ENCODE measurements around the gene SLC48A1. TPM values are rescaled to one million over a fixed set of nuclear protein-coding genes. Genes with fewer than 3 reads are reported as not detected.

Gene SLC48A1
- polyA plus RNA-seq, 1 donor from 2014 or later = 8.0 TPM

DNA sequence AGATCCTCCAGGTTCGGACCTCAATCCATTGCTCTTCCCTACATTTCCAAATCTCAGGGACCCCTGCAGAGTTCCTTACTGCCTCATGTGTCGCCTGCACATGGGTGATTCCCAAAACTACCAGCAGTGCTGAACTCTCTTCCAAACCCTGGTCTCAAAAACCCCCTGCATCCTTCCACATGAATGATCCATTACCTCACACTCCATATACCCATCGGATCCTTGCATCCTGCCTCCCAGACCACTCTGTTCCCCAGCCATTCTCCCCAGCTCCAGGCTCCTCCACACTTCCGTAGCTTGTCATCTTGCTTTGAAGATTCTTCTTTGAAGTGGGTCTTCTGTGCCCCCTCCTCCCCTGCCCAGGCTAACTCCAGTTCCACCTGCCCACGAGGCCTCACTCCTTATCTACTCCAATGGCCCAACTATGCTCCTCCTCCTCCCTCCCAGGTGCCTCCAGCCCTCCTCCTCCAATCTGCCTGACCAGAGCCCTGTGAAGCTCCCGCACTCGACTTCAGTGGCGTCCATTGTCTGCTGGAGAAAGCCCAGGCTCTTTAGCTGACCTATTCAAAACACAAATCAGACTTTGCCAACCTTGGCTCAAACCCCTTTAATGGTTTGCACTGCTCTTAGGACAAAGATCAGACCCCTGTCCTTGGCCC lies 28.1 kb upstream of the SLC48A1 start:
- Histone ChIP-seq H3K36me3 (ENCODE audit: insufficient read depth, low read length) (no peaks in the 10 kb centered on the region), H3K79me2 (replicated peaks; ENCODE audit: insufficient read depth, low read length) (no peaks in the 10 kb centered on the region), H2AFZ (ENCODE audit: low read depth, low read length) (no peak overlapping the region), H3K27me3 (ENCODE audit: insufficient read depth, low read depth, low read length) (no peaks in the 10 kb centered on the region), H3K4me2 (ENCODE audit: low read length) (no peak overlapping the region), H3K27ac (ENCODE audit: low read length) (no peak overlapping the region), H3K9me3 (ENCODE audit: low read length) (no peaks in the 10 kb centered on the region), H4K20me1 (ENCODE audit: insufficient read depth) (no peaks in the 10 kb centered on the region), H3K9me2 (ENCODE audit: insufficient read depth, low read length) (no peaks in the 10 kb centered on the region), H3K4me3 (ENCODE audit: low read length) (no peak overlapping the region), H3F3A (ENCODE audit: insufficient read depth, low read length, poor library complexity, severe bottlenecking) (no peaks in the 10 kb centered on the region), H3K9ac (ENCODE audit: low read length) (no peak overlapping the region)
- TF ChIP-seq EP300 (conservative IDR thresholded peaks at IDR 0.05; ENCODE audit: poor library complexity, severe bottlenecking) (no peak), SMC3 (conservative IDR thresholded peaks at IDR 0.05; ENCODE audit: poor library complexity) (no peak), POLR2AphosphoS5 (IDR thresholded peaks at IDR 0.05) (no peak), TAF1 (IDR thresholded peaks at IDR 0.05; ENCODE audit: low read depth) (no peak), EZH2 (IDR thresholded peaks at IDR 0.05; ENCODE audit: borderline replicate concordance, insufficient read depth, low read length, poor library complexity, severe bottlenecking) (no peak)
- TF ChIP-seq, protein P1, sequence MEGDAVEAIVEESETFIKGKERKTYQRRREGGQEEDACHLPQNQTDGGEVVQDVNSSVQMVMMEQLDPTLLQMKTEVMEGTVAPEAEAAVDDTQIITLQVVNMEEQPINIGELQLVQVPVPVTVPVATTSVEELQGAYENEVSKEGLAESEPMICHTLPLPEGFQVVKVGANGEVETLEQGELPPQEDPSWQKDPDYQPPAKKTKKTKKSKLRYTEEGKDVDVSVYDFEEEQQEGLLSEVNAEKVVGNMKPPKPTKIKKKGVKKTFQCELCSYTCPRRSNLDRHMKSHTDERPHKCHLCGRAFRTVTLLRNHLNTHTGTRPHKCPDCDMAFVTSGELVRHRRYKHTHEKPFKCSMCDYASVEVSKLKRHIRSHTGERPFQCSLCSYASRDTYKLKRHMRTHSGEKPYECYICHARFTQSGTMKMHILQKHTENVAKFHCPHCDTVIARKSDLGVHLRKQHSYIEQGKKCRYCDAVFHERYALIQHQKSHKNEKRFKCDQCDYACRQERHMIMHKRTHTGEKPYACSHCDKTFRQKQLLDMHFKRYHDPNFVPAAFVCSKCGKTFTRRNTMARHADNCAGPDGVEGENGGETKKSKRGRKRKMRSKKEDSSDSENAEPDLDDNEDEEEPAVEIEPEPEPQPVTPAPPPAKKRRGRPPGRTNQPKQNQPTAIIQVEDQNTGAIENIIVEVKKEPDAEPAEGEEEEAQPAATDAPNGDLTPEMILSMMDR (IDR thresholded peaks at IDR 0.05; ENCODE audit: poor library complexity, severe bottlenecking) = no peak

DNA sequence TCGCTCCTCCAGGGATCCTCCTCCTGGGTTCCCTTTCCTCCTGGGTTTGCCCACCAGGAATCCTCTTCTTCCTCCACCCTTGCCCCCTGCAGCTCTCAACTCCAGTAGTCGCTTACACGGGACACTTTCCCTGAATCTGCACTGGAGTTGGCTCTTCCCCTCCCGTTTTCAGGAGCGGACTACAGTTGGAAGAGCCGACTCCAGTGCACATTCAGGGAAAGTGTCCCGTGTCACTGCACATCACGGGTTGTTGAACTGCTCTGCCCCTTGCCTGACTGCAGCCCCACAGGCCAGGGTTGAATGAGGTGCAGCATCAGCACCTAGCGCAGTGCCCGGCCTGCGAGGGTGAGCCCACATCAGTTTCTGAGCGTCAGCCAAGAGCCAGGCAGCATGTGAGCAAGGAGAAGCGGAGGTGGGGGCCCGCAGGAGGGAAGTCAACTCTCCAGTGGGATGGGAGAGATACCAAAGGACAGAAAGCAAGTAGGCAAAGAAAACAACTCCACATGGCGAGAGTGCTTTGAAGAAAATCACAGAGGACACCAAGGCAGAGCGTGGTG lies 27.5 kb upstream of the SLC48A1 start:
- Histone ChIP-seq H2AFZ (ENCODE audit: low read depth, low read length) (no peak overlapping the region), H3K9me2 (ENCODE audit: insufficient read depth, low read length) (no peaks in the 10 kb centered on the region), H3K4me2 (ENCODE audit: low read length) (no peak overlapping the region), H3K9ac (ENCODE audit: low read length) (no peak overlapping the region), H4K20me1 (ENCODE audit: insufficient read depth) (no peaks in the 10 kb centered on the region), H3K9me3 (ENCODE audit: low read length) (no peaks in the 10 kb centered on the region), H3F3A (ENCODE audit: insufficient read depth, low read length, poor library complexity, severe bottlenecking) (no peaks in the 10 kb centered on the region), H3K79me2 (replicated peaks; ENCODE audit: insufficient read depth, low read length) (no peaks in the 10 kb centered on the region), H3K4me3 (ENCODE audit: low read length) (no peak overlapping the region), H3K27ac (ENCODE audit: low read length) (no peak overlapping the region), H3K27me3 (ENCODE audit: insufficient read depth, low read depth, low read length) (no peaks in the 10 kb centered on the region), H3K36me3 (ENCODE audit: insufficient read depth, low read length) (no peaks in the 10 kb centered on the region)
- TF ChIP-seq EP300 (conservative IDR thresholded peaks at IDR 0.05; ENCODE audit: poor library complexity, severe bottlenecking) (no peak), SMC3 (conservative IDR thresholded peaks at IDR 0.05; ENCODE audit: poor library complexity) (no peak), RAD21 (conservative IDR thresholded peaks at IDR 0.05) (no peak), TAF1 (IDR thresholded peaks at IDR 0.05; ENCODE audit: low read depth) (no peak), EZH2 (IDR thresholded peaks at IDR 0.05; ENCODE audit: borderline replicate concordance, insufficient read depth, low read length, poor library complexity, severe bottlenecking) (no peak), POLR2AphosphoS5 (IDR thresholded peaks at IDR 0.05) (no peak), MXI1 (conservative IDR thresholded peaks at IDR 0.05; ENCODE audit: poor library complexity, severe bottlenecking) (no peak)
- TF ChIP-seq, protein P2, sequence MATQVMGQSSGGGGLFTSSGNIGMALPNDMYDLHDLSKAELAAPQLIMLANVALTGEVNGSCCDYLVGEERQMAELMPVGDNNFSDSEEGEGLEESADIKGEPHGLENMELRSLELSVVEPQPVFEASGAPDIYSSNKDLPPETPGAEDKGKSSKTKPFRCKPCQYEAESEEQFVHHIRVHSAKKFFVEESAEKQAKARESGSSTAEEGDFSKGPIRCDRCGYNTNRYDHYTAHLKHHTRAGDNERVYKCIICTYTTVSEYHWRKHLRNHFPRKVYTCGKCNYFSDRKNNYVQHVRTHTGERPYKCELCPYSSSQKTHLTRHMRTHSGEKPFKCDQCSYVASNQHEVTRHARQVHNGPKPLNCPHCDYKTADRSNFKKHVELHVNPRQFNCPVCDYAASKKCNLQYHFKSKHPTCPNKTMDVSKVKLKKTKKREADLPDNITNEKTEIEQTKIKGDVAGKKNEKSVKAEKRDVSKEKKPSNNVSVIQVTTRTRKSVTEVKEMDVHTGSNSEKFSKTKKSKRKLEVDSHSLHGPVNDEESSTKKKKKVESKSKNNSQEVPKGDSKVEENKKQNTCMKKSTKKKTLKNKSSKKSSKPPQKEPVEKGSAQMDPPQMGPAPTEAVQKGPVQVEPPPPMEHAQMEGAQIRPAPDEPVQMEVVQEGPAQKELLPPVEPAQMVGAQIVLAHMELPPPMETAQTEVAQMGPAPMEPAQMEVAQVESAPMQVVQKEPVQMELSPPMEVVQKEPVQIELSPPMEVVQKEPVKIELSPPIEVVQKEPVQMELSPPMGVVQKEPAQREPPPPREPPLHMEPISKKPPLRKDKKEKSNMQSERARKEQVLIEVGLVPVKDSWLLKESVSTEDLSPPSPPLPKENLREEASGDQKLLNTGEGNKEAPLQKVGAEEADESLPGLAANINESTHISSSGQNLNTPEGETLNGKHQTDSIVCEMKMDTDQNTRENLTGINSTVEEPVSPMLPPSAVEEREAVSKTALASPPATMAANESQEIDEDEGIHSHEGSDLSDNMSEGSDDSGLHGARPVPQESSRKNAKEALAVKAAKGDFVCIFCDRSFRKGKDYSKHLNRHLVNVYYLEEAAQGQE (IDR thresholded peaks at IDR 0.05; ENCODE audit: borderline replicate concordance) = no peak
- TF ChIP-seq, protein P1 (IDR thresholded peaks at IDR 0.05; ENCODE audit: poor library complexity, severe bottlenecking) = no peak
